GM10266 (cell line): Measurements from ENCODE around the gene PIWIL1.

Source experiments
- DNase-seq: peaks from one replicate; pipeline ENCODE4 v3.0.0; 2012; ENCODE audit errors: extremely low spot score
- CTCF ChIP-seq: IDR thresholded peaks from 2 replicates; pipeline ENCODE4 v1.5.1; 2012; ENCODE audit warnings: mild to moderate bottlenecking, low read depth; ENCODE audit not compliant: control insufficient read depth, insufficient read depth; ENCODE audit errors: missing control alignments

Gene PIWIL1

DNA sequence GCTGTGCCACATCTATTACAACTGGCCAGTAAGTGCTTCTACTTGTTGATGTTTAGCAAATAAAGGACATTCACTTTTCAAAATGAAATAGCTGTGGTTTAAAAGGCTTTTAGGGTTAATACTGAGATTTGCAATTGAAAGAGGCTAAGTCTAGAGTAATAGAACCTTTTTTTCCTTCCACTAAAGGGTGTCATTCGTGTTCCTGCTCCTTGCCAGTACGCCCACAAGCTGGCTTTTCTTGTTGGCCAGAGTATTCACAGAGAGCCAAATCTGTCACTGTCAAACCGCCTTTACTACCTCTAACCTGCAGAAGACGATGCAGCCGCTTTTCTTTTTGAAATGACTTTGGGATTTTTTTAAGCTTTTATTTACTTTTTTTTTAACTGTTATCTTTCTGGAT, 33.6 kb downstream of the PIWIL1 start:
- TF ChIP-seq CTCF = no peak
- no peak for DNase-seq

DNA sequence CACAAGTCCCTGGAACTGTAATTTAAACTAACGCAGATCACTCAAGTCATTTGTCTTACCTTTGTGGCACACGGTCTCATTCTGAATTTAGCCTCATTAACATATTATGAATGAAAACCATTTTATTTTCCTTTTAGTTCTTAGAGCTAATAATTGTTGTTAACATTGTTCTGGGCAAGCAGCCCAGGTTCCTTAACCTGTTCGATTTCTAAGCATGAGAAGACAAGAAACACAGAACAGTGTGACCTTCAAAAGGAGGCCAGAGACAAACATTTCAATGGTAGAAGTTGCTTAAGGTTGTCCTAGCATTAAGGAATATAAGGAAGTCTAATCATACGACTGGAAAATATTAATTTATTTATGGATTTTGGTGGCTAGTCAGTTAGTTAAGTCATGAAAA, 35.2 kb downstream of the PIWIL1 start:
- DNase-seq = no peak
- no peak for TF ChIP-seq CTCF

- TF ChIP-seq CTCF = no peak
These were observed 36.4 kb downstream of the PIWIL1 start for GRCh38 chr12:130374083-130374482.

GRCh38 chr12:130375296-130376287, 37.9 kb downstream of the PIWIL1 start:
- DNase-seq = no peak
- TF ChIP-seq CTCF = no peak

More at GRCh38 chr12:130374083-130374482, 36.4 kb downstream of the PIWIL1 start:
- no peak for DNase-seq

DNA sequence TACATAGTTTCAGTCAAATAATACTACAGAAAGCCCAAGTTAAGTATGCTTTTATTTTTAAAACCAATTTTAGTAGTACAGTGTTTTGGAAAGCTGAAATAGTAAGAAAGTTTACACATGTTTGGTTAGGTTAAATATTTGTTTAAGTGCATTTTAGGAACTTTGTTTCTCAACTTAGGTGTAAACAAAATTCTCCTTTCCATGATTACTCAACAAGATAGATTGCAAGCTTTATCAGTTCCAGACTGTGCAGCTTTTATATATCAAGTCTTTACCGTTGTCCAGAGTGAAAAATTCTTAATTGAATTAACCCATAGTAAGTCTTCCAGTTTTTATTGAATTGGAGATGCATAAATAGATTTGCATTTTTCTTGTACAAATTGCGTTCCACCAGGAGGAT, 45.1 kb downstream of the PIWIL1 start:
- no peak for DNase-seq
- TF ChIP-seq CTCF = no peak

DNA sequence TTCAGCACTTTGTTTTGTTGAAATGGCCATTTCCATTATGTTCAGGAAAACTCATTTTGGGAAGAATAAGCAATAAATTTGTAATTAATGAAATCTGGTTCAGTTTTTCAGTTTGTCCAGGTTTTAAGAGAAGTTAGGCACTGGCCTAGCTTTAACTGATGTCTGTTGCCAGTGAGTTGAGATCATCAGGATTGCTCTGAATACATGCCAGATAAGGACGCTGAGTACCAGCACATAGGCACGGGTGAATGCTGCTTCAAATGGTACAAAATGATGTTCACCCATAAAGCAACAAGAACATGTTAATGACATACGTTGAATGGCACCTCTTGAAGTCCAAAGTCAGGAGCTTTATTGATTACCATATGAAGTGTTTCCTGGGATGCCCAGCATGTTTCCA, 46.5 kb downstream of the PIWIL1 start:
- TF ChIP-seq CTCF = no peak
- no peak for DNase-seq

GRCh38 chr12:130385193-130385592, 47.5 kb downstream of the PIWIL1 start:
- no peak for TF ChIP-seq CTCF
- no peak for DNase-seq
